ENCODE results near the gene RBMS1.

RBMS1 gene

GRCh38 chr2:160406591-160407392 is 86.8 kb downstream of the RBMS1 start:
- DNase-seq = peak; percentile 78

DNA sequence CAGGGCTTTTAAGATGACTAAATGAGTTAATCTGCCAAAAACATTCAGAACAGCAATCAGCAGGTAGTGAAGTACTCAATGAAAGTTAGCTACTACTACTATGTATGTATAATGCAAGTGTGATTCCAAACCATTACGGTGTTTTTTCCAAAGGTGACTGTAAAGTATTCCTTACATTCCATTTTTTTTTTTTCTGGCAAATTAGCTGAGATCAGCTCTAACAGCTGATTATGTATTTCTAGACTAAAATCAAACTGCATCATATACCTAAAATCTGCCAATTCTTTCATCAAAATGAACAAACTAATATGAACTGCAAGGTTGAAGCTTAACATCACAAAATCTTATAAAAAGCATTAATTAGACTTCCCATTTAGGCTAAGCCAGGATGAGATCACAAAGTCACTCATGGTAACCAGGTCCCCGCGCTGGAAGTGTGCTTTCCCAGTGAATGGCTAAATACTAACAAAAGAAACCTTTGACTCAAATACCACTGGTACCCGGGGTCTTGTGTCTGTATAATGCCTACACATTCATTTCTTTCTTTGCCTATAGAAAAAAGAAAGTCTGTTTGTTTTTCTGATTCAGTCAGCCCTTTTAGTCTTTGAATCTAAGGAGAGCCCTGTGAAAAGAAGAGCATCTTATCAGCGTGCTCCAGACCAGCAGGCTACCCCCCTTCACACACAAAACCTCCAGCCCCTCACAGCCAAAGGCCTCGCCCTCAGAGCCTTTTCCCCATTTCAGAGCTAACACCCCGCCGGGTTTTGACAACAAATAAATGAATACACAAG is 88.3 kb downstream of the RBMS1 start:
- no peak for DNase-seq

DNA sequence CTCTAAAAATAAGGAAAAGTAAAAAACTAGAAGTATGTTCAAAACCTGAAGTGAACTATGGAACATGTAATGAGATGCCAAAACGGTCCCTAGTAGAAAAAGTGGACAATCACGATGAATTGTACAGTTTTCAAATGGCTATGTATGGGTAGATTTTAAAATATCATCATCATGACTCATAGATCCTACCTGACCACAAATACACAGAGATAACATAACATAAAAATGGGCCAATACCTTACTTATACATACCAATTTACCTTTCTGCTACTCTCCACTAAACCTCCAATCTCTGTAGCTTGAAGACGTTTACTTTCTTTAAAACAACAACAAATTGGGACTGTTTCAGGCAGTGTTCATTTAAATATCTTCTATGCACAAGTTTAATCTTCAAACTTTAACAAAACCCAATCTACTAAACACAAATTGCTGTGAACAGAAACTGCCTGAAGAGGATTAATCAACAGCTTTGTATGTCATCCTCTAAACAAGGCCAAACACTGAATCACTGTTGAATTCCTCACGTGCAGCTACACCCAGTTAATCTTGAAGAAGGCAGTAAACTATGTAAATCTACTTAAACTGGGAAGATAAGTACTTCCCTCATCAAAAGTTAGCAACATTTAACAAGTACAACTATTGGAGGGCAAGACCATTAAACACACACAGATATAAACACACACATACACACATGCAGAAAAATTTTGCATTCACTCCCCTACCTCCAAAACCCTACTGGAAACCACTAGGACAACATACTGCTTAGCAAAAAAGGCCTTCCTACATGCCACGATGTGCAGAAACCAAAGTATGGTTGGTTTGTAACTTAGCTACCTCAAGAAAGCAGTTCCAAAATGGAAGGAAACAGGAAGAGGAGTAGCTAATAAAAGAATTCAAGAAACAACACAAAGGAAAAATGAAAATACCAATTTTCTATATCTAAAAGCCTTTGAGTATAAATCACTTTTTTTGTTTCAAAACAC is 90.3 kb downstream of the RBMS1 start:
- DNase-seq = no peak

- DNase-seq = no peak
These were observed 91.1 kb downstream of the RBMS1 start for GRCh38 chr2:160402501-160402900.

DNA sequence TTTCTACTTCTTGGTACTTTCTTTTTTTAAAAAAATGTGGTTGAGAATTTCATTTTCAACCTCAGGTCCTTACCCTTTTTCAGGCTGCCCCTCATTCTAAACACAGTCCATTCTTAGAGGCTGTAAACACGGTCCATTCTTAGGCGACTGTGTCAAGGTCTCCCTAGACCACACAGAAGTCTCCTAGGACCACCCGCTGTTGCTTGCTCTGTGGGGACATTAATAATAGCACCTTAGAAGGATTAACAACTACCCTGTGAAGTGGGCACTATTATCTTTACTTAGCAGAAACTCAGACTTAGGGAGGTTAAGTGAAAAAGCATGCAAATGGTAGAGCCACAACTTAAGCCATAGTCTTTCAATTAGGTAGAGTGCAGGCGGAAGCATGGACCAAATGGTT is 91.7 kb downstream of the RBMS1 start:
- DNase-seq = no peak

- no peak for DNase-seq
These were observed 93.7 kb downstream of the RBMS1 start for GRCh38 chr2:160399880-160400279.

DNA sequence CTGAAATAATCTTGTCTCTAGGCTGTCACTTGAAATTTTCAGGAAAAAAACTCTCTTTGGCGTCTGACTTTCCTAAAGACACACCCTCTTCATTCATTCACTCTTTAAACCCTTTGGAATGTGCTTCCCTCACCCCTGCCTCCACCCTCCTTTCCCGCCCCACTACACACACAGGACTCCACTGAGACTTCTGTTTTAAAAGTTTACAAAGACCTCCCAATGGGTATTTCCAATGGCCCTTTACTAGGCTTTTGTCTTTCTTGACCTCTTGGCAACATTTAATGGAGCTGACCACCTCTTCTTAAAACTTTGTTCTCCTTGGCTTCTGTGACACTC is 96.1 kb downstream of the RBMS1 start:
- DNase-seq = no peak

DNA sequence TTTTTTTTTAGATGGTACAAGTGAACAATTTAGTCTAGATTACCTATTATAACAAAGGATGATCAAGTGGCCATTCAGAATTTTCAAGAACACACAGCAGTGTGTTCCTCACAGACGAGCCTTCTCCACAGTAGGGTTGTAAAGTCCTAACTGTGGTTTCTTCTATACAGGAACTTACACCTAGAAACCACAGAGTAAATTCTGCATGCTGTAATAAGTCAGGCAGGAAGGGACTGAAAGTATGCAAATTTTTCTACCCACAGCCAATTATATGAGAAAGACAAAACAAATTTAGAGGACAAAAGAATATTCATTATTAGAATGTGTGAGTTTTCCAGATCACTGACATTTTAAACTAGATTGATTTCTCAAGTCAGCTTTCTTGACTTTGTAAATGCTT is 99.5 kb downstream of the RBMS1 start:
- no peak for DNase-seq

DNA sequence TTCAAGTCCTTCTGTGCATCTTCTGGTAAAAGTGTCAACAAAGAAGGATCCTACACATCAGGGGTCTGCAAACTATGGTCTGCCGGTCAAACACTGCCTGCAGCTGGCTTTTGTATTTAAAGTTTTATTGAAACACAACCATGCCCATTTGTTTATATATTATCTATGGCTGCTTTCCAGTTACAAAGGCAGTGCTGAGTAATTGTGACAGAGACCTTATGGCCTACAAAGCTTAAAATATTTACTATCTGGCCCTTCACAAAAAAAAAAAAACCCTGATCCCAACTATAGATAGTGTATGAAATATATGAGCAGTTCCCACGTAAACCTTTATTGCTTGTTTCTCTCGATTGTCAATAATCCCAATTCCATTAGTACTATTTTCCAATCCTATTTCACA is 101.4 kb downstream of the RBMS1 start:
- no peak for DNase-seq

- no peak for DNase-seq
These were observed 102.8 kb downstream of the RBMS1 start for GRCh38 chr2:160390544-160391455.

DNA sequence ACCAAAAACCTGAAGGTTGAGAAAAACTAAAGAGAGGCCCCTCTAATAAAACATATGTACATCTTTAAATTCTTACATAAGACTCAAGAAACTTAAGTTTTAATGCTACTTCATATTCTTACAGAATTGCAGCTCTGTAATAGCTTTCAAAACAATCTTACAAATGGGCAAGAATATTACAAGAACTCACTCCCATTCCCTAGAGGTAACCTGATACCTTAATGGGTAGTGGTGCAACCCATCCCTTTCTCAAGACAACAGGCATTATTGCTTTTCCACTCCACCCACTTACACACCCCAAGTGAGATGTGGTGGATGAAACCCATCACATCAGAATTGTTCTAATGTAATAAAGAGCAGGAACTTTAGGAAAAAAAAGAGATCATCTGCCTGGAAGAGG is 103.7 kb downstream of the RBMS1 start:
- no peak for DNase-seq

DNA sequence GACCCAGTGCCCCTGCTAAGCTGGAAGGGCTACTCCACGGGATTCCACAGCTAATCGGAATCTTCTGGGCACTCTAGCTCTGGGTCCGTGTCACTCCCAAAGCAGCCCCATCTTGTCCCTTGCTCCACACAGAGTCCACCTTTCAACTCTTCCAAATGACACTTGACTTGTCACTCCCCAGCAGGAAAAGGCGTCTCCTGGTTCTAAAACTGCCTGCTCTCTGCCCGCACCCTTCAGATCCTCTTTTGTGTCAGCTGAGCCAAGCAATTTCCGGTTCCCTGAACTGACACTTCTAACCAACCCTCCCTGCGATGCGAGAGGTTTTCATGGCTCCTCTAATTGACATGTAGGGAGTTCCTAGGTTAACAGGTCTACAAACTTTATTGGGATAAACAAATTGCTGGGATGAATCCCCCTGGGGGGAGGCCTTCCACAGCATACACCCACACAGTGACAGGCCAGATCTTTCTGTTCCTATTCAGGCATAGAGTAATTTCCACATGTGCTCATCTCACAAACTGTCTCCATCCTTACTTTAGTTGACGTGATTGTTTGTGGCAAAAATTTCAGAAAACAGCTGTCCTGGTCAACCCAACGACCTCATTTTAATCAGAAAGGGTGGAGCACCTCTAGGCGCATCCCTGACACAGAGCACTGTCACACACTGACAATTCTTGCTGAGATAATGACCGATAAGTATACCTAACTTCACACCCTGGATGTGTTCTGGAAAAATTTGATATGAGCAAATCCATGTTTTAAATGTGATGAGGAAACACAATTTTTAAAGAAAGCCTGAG is 104.9 kb downstream of the RBMS1 start:
- DNase-seq = peak; percentile 59

DNA sequence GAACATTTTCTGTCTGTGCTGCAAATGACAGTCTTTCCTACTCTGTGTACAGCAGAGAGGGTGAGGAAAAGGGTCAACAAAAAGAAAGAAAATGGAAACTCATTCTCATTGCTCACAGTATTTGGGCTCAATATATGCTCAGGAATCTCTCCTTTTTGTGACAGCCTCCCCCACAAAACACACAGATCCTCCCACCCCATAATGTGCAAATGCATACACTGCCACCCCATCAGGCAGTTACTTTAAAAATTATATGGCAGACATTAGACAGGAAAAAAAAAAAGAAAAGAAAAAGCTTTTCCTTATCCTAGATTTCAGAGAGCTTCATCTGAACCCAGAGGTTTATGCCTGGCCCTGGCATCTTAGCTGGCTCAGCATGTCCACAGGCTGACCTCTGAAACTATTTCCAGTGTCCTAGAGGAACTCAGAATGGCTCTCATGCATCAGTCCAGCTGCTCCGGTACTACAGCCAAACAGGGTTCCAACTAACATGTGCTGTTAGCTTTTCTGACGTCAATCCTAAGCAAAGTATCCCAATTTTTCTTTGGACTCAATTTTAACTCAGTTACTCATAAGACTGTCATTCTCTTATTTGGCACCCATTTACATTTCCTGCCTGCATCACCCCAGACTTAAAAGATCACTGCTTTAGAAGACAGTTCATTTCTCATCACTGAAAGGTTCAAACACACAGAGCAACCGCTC is 105.9 kb downstream of the RBMS1 start:
- peak; percentile 87 for DNase-seq

DNA sequence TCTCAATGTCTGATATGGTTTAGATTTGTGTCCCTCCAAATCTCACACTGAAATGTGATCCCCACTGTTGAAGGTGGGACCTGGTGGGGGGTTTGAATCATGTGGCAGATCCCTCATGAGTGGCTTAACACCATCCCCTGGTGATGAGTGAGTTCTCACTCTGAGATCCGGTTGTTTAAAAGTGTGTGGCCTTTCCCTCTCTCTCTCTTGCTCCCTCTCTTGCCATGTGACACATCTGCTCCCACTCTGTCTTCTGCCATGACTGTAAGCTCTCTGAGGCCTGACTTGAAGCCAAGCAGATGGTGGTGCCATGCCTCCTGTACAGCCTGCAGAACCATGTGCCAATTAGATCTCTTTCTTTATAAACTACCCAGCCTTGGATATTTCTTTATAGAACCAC is 108.8 kb downstream of the RBMS1 start:
- no peak for DNase-seq

DNA sequence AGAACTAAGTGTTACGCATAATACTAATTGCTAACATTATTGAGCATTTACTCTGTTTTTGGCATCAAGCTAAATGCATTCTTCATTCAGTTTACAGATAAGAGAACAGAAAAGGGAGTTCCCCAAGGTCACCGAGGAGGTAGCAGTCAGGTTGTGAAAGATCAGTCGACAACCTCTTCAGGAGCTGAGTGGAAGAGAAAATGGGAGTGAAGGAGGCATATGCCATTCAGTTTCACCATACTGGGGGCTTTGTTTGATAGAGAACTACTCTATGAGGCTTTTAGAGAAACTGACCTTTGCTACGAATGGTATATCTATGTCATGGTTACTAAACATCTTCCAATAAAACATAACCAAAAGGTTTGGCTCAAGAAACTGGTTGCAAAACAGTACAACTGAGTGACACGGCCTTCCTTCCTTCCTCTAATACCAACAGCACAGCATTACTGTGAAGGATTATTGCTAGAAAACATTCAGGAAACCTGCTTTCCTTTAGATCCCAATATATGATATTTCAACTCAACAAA is 112.1 kb downstream of the RBMS1 start:
- no peak for DNase-seq

- DNase-seq = no peak
These were observed 113.0 kb downstream of the RBMS1 start for GRCh38 chr2:160380611-160381010.

DNA sequence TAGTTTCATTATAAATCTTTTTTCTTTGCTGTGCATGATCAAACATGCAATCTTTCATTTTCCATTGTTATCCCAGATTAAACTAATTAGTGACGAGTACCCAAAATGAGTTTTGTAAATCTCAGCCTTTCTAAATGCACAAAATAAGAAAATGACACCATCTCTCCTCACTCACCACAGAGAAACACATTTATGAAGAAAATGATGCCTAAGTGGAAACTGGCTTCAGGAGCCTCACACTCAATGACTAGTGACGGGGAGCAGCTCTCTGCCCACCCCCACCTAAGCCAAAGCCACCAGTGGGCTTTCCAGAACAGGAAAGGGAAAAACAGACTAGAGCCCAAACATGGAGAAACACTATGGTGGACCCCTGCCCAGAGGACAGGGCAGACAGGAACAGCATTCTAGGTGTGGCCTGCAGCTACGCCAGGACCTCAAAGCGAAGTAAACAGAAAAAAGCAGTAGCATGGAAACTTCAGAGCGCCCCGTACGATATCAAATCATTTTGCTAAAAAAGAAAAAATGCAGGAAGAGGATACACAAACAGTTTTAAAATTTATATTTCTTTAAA is 113.5 kb downstream of the RBMS1 start:
- DNase-seq = no peak

- no peak for DNase-seq
These were observed 114.2 kb downstream of the RBMS1 start for GRCh38 chr2:160379399-160379798.

DNA sequence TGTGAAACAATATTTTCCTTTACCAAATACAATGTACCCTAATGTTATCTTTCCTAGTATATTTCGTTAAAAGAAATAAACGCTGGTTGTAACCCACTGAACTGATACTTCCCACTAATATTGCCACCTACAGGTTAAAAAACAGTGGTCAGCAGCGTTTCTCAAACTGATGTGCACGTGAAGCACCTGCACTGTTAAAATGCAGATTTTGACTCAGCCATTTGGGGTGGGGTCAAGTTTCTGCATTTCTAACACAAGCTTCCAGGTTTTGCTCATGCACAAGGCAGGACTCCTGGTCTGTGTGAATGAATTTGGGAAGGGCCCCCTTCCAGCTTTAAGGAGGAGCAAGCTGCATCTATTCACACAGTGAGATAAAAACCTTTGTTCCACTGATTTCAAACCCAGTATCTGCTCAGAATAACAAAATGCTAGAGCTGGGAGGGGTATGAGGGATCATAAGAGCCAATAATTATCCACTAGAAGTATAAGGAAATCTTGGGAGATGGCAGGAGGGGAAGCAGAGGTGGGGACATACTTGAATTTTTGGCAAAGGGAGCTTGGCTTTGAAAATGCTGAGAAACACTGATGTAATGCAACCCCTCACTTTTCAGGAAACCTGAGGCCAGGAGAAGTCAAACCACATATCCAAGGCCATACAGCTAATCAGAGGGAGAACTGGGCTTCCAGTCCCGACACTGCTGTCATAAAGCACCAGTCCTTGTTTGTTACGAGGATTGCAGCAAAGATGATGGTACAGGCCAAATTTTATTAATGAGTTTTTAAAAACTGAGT is 116.2 kb downstream of the RBMS1 start:
- DNase-seq = no peak
